SK-N-SH (cell line): ENCODE measurements around the gene ITIH1.

Source experiments
- CTCF ChIP-seq: fragments of 200-600 bp; sonication (generic); IDR thresholded peaks from 2 replicates; pipeline ENCODE4 v1.6.1; 2017; ENCODE audit warnings: antibody characterized with exemption, mild to moderate bottlenecking, moderate library complexity
- FOXM1 ChIP-seq: IDR thresholded peaks from 2 replicates; pipeline ENCODE4 v1.4.0; 2012; ENCODE audit warnings: low read depth, mild to moderate bottlenecking
- REST ChIP-seq: IDR thresholded peaks from 2 replicates; pipeline ENCODE4 v1.6.1; 2012; ENCODE audit warnings: mild to moderate bottlenecking, low read depth, low read length, moderate library complexity
- TAF1 ChIP-seq: IDR thresholded peaks from 2 replicates; pipeline ENCODE4 v1.6.1; 2012; ENCODE audit warnings: low read depth, mild to moderate bottlenecking, low read length, moderate library complexity, borderline replicate concordance
- YY1 ChIP-seq: IDR thresholded peaks from 2 replicates; pipeline ENCODE4 v1.4.0; 2012; ENCODE audit warnings: low read depth, mild to moderate bottlenecking

- TF ChIP-seq REST (no peak), YY1 (no peak), FOXM1 (no peak), CTCF (no peak), TAF1 (no peak)
These were observed 33.5 kb downstream of the ITIH1 start for GRCh38 chr3:52810923-52811322.
